ENCODE measurements around the gene ZNF837.

ZNF837 gene

DNA sequence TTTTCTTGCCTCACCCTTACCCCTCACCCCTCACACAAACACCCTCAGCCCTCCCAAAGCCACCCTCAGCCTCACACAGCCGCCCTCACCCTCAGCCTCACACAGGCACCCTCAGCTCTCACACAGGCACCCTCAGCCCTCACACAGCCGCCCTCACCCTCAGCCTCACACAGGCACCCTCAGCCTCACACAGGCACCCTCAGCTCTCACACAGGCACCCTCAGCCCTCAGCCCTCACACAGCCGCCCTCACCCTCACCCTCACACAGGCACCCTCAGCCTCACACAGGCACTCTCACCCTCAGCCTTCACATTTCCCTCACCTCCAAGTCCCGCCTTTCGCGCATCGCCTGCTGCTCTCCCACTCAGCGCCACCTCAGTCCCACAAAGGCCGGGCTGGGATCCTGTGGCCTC, 54.3 kb downstream of the ZNF837 start:
- TF ChIP-seq CTCF (conservative IDR thresholded peaks at IDR 0.05; ENCODE audit: low read depth, low read length) = no peak
- no peak for DNase-seq (ENCODE audit: low read depth)
- peak overlapping the region; percentile 98 for H3K4me3 ChIP-seq (ENCODE audit: low read depth, low read length)

- no peak for TF ChIP-seq CTCF (conservative IDR thresholded peaks at IDR 0.05; ENCODE audit: low read depth, low read length)
- peak; percentile 25 for DNase-seq (ENCODE audit: low read depth)
- peak overlapping the region; percentile 98 for H3K4me3 ChIP-seq (ENCODE audit: low read depth, low read length)
Measured at GRCh38 chr19:58325311-58326022, 55.4 kb downstream of the ZNF837 start.

GRCh38 chr19:58319241-58319640, 61.6 kb downstream of the ZNF837 start:
- no peak for TF ChIP-seq CTCF (conservative IDR thresholded peaks at IDR 0.05; ENCODE audit: low read depth, low read length)
- no peak overlapping the region for H3K4me3 ChIP-seq (ENCODE audit: low read depth, low read length)

DNA sequence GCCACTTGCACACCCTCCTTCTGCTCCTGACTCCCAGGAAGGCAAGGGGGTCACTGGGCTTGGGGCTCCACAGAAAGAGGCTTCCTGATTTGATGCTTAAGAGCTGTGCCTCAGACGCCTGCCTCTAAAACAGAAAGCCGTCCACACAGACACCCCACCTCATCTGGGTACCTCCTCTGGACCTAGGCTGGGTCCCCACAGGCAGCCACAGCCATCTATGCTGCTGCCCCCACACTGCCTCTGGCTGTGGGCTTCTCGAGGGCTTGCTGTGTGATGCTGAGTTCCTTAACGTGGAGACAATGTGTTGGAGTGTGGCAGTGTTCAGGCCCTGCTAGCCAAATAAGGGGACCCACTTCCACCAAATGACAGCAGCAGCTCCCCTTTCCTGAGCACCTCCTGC, 62.5 kb downstream of the ZNF837 start:
- TF ChIP-seq CTCF (conservative IDR thresholded peaks at IDR 0.05; ENCODE audit: low read depth, low read length) = no peak
- no peak overlapping the region for H3K4me3 ChIP-seq (ENCODE audit: low read depth, low read length)

More at GRCh38 chr19:58319241-58319640, 61.6 kb downstream of the ZNF837 start:
- DNase-seq (ENCODE audit: low read depth) = no peak

More for the DNA sequence above, 62.5 kb downstream of the ZNF837 start:
- no peak for DNase-seq (ENCODE audit: low read depth)
